Measurements from ENCODE around the gene FAM20B.
"Not testable (repeated sequence)": the region's sequence is repeated elsewhere in the genome, so short reads cannot be mapped to it uniquely, and the experiment has no call there.

The FAM20B gene

DNA sequence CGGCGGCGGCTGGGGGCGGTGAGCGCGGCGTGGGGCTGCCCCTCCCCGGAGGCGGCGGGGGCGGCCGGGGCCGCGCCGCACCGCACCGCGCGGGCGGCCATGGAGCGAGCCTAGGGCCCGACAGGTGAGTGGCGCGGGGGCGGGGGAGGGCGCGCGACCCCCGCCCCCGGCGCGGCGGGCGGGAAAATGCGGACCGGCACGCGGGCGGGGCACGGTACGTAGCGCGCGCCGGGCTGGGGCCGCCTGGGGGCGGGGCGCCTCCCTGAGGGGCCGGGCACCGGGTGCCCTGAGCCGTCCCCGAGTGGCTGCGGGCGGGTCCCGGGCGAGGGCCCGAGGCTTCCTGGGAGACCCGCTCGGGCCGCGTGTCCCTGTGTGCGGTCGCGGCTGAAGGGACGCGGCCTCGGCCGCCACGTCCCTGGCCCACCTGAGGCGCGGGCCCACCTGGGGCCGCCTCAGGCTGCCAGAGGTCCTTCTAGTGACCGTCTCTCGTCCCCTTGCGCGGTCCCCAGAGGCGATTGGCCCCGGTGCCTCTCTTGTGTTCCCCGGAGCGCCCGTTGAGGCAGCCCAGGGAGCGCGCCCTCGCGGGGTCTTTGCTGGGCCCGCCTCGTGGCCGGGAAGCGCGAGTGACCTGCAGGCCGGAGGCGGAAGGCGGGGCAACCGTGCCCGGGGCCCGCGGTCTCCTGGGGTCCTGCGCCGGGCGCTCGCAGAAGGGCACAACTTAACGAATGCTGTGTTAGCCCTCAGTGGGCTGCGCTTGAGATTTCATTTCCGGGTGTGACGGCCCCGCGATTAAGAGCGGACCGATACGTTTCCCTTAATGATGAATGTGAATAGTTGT, 500 bp downstream of the FAM20B start:
- DNase-seq: peak; percentile 28

DNA sequence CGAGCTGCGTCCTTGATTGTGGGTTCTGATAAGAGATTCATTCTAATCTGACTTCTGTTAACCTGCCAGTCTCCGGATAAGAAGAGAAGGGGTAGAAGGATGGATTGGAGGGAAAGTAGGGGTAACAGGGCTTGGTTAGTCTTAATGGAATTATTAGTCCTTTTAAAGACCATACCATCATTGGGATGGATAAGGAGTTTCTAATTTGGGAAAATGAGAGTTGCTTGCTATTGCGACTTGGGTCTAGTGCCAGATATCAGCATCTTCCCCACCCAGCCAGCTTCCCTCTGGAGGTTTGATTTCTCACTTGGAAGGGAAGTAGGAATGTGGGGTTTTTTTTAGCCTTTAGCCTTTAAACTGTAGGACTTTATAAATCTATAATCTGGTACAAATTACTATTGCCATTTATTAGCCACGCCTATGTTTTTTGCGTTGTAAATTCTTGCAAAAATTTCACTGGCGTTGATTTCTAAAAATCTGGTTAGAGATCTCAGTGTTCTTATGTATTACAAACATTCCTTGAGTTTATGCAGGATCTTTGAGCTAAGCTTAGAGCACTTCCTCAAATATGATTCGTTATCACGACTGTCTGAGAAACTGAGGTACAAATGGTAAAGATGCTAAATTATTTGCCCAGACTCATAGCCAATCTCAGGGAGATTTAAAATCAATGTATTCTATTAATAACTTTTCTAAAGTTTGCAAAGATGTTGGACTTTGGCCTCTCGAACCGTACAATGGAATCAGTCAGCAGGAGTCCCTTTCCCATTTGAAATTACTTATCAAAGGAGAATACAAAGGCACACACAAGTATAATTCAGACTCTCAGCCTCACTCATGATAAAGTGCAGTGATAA, 1.3 kb downstream of the FAM20B start:
- no peak for DNase-seq

DNA sequence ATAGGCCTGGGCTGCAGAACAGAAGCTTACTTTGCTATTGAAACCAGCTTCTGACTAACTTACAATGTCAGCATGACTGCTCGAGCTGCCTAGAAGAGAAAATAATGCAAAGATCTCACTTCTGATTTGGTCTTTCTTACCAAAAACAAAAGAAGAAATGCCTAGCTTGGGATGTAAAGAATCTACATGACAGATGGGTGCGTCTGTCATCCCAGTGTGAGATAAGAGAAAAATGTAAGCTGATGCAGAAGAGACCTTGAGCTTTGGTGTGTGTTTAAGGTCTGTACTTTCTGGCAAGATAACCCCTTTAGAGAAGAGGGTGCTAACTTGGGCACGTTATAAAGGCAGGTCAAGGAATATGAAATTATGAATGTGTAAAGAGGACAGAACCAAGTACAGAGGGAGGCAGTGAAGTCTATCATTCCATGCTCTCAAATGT, 3.6 kb downstream of the FAM20B start:
- DNase-seq: no peak

DNA sequence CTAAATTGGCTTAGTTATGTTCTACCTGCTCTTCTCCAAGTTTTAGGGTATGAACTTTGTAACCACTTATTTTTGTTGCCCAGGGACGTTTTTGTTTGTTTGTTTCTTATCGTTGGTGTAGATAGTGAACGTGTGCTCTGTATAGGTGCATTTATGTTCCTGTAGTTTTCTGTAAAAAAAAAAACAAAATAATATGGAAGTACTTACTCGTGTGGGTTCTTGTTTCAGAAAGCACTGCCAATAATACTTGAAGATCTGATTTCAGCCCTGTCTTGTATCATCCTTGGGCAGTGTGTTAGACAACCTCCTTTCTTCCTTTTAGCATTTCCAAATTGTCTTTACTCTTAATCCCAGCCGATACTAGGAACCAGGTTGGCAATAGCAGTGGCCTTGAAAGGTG, 4.4 kb downstream of the FAM20B start:
- DNase-seq: no peak

DNA sequence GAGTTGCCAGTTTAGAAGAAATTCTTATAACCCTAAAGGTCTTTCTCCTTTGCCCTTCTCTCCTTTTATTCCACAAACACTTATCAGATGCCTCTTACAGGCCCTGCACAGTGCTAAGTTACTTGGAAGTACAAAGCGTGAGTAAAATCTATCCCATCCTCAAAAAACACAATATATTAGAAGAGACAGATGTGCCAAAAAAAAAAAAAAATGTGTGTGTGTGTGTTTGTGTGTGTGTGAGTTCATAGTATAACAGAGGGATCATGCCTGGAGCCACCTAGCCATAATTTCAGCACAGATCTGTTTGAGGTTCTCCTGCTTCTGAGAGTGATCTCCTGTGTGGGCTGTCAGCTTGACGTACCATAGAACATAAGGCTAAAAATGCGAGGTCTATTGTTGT, 5.0 kb downstream of the FAM20B start:
- DNase-seq: no peak

DNA sequence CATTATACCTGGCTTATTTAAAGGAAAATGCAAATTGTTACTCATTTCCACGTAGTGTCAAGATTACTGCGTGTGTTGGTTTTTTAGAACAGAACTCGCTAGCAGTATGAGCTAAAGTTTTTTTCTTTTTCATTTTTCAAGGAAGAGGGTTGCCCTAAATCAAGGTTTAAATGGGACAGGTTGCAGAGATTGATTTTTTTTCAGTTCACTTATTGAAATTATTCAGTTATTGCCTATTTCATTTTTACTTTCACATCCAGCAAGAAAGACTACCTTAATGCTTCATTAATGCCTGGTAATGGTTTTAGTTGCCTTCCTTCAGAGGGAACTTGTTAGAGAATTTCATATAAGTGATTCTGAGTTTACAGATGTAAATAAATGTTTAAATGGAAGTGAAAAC, 5.6 kb downstream of the FAM20B start:
- no peak for DNase-seq

DNA sequence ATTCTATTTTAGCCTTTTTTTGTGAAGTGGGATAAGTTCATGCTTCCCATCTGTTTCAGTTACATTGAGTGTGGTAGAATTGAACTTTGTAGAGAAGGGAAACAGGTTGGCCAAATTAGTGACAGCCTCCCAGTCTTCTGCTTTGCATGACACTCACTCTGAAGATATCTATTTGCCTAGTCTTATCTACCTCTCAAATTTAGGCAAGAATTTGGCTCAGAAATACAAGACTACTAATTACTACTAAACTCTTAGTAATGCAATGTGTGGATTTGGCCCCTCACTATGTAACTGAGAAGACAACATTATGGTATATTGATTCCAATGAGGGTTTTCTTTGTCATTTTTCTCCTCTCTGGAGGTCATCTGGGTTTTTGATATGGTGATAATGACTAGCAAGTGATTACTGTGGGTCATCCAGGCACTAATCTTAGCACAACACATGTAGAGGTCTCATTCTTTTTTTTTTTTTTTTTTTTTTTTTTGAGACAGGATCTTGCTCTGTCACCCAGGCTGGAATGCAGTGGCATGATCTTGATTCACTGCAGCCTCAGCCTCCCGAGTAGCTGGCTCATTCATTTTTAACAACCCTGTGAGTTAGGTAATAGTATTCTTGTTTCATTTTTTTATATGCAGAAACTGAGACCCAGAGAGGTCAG, 6.3 kb downstream of the FAM20B start:
- no peak for DNase-seq

DNA sequence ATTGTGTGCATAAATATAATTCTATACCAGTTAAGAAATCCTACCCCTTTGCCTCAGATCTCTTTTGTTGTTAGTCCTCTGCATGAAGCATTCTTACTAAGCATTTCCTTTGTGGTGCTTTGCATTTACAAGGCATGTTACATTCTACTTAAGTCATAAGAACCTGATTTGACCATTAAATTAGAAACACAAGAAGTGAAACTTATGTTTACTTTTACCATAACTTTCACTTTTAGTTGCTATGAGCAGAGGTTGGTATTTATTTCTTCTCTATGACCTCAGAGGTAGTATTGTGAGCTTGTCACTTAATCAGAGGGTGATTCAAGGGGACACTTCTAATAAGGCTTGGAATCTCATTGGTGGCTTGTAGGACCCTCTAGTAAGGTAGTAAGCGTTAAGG, 9.0 kb downstream of the FAM20B start:
- DNase-seq: no peak

DNA sequence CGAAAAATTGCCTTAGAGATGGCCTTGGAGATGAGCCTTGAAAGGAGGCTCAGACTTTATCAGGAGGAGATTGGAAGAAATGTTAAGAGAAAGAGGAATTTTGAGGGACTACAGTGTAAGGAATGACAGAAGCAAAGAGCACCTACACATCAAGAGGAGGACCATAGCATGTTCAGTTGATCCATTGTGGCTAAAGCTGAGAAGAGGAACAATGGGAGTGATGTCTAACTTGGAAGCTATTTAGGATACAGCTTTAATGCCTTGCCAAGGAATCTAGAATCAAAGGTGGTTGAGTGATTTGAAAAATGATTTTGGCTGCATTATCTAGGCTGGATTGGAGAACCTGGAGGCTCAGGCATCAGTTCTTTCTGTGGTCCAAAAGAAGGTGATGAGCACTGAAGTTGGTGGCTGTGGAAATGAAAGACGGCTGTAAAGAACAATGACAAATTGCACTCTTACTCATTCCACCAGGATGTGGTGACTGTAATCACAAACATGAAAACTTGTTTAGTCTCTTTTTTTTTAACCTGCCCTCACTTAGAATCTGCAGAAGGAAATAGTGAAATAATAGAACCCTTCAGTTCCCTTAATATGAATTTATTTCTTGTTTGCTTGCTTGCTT, 11.3 kb downstream of the FAM20B start:
- DNase-seq: no peak

DNA sequence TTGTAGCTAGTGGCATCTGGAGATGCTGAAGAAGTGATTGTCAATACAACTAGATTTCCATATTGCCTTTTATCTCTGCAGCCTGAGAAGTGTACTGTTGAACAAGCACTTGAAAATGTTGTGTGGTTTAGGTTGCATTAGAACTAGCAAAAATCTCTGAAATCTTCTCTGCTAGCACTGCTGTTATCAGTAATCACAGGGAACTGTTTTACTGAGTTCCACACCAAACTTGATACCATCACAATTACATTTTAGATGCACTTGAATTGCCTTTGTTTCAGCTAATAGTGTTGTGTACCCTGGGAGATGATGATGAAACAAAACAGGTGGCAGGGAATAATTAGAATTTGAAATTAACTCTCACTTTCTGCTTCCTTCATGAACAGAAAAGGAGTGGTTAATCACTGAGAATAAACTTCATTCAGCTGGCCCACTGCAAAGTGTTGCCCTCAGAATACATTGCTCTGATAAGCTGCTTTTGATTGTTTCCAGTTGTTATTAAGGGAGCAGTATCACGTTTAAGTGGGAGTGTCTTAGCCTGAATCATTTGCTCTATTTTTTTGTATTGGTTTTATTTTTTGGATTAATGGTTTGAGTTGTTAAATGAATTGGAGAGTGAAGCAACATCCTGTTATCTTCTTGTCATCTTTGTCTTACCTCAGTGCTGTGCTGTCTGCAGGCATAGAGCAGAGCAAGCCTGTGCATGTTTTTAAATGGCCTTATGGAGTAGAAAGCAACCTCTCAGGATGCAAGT, 13.0 kb downstream of the FAM20B start:
- no peak for DNase-seq

DNA sequence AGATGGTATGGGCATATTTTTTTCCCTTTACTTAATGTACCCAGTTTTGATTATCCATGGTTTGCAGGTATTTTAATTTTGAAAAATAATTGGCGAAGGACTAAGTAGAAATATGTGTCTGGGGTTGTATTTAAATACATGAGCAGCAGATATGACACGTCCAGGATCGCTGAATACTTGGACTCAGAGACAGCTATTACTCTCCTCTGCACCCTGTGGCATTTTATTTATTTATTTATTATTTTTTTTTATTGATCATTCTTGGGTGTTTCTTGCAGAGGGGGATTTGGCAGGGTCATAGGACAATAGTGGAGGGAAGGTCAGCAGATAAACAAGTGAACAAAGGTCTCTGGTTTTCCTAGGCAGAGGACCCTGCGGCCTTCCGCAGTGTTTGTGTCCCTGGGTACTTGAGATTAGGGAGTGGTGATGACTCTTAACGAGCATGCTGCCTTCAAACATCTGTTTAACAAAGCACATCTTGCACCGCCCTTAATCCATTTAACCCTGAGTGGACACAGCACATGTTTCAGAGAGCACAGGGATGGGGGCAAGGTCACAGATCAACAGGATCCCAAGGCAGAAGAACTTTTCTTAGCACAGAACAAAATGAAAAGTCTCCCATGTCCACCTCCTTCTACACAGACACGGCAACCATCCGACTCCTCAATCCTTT, 13.9 kb downstream of the FAM20B start:
- not testable (repeated sequence) for DNase-seq

DNA sequence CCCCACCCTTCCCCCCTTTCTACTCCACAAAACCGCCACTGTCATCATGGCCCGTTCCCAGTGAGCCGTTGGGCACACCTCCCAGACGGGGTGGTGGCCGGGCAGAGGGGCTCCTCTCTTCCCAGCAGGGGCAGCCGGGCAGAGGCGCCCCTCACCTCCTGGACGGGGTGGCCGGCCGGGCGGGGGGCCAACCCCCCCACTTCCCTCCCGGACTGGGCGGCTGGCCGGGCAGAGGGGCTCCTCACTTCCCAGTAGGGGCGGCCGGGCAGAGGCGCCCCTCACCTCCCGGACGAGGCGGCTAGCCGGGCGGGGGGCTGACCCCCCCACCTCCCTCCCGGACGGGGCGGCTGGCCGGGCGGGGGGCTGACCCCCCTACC, 14.5 kb downstream of the FAM20B start:
- DNase-seq: not testable (repeated sequence)

DNA sequence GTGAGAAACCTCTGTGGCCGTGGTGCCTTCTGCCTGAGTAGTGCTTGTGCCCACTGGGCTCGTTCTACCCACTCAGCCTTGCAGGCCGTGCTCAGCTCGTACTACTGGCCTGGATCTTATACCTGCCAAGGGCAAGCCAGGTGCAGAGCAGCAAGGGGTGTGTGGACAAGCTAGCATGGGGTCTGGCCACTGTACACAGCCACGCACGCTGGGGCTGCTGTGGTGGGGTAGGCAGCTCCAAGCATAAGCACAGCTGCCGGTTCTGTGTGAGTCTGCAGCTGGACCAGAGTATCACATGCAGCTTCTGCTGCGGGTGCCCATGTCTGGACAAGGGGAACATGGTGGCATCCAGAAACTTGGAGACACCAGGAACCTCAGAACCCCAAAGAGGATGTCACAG, 16.4 kb downstream of the FAM20B start:
- DNase-seq: no peak

DNA sequence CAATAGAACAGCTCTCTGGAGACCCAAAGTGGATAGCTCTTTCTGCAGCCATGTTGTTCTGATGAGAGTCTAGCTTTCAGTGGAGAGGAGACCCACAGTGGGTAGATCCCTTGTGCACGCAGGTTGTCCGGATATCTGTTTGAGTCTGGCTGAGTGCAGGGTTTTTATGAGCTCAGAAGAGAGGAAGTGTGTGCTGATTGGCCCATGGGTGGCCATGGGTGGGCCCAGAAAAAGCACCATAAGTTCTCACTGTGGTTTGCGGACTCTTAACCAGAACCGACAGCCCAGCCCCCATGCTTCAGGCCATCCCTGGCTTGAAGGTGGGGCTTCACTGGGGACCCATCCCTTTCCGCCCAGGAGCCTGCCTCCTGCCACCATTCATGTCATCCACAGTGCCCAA, 17.0 kb downstream of the FAM20B start:
- no peak for DNase-seq

DNA sequence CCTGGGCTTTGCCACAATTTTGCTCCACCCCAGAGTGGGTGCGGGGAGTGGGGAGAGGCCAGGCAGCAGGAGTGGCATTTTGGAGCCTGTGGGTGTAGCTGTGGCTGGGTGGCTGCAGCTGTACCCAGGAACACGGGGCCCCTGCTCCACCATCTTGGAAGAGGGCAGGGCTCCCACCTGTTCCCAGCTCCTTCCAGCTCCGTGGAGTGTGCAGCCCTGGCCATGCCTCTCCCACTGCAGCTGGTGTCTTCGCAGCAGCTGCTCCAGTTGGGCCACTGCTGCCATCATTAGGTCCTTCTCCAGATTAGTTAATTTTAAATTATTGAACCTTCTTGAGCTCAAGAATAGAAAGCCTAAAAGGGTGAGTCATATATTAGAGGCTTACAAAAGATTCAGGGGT, 17.6 kb downstream of the FAM20B start:
- no peak for DNase-seq

DNA sequence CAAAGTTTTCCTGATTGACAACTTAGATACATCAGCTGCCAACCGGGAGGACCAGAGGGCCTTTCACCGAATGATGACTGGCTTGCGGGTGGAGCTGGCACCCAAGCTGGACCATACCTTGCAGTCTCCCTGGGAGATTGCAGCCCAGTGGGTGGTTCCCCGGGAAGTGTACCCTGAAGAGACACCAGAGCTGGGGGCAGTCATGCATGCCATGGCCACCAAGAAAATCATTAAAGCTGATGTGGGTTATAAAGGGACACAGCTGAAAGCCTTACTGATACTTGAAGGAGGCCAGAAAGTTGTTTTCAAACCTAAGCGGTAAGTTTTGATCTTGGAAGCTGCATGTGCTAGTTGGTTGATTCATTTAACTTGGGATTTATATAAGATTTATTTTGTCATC, 18.2 kb downstream of the FAM20B start:
- DNase-seq: no peak

DNA sequence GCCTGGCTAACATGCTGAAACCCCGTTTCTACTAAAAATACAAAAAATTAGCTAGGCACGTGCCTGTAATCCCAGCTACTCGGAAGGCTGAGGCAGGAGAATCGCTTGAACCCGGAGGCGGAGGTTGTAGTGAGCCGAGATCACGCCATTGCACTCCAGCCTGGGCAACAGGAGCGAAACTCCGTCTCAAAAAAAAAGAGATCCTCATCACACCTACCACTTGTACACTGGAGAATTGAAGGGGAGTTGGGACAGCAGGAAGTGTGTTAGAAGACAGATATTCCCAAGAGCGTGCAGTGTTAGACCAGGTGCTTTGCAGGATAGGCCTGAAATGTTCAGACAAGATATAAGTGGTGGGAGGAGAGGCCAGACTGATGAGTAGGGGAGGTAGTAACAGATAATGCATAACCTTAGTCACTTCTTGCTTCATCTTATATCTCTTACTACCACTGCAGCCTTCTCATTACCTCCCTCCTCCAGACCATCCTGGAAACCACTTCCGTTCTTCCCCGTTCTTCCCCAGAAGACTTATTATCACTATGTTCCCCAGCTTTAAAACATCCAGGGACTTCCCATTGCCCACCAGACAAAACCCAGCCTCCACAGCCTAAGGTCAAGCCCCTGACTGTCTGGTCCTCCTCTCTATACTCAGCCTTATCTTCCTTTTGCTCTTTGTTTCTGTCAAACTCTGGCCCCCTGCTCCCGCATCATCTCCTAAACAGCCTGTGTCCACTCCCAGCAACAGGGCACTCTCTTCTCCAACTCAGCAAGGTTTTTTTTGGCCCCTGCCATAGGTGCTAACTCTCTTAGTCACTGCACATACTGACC, 21.3 kb downstream of the FAM20B start:
- DNase-seq: no peak

DNA sequence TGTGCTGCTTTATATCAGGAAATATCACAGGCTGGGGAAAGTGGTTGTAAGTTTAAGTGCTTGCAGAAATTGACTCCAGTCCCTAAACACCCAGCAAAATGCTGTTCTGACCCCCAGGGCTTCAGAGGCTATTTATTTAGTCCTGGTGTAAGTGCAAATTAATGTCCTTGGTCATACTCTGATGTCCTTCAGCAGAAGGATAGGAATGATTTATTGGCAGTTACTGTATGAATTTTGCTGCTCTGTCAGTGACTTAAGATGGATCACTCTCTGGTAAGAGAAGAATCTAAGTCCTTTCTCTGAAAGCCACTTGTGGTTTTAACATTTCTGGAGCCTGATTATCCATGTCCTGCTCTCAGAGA, 21.9 kb downstream of the FAM20B start:
- no peak for DNase-seq

DNA sequence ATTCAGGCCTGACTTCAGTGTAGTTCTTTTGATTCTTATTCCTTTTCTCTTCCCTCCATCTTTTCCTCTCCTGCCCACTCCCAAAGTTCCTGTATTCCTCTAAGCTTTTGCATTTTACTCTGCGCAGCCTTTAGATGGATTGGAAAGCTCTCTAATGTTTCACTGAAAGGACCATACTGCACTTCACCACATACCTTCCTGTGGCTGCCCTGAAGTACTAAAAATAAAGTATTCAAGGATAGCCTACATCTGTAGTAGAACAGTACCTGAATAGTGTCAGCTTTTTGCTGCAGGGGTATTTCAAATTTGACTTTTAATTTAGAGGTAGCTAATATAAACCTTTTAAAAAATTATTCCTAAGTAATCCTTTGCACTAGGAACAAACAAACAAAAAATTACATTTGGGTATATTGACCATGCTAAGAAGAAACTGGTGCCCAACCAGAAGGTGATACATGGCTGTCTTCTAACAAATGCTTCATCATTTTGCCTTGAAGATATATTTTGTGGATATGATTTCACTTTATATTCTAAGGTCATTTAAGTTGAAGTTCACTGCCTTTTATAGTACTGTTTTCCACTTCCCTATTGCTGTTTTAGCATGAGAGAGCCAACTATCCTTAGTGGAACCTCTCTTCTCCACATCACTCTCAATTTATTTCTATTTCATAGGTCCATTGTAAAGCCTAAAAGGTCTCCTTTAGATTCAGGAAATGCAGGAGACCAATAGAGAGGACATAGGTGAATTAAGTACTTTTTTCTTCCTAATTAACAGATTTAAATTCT, 22.8 kb downstream of the FAM20B start:
- no peak for DNase-seq

DNA sequence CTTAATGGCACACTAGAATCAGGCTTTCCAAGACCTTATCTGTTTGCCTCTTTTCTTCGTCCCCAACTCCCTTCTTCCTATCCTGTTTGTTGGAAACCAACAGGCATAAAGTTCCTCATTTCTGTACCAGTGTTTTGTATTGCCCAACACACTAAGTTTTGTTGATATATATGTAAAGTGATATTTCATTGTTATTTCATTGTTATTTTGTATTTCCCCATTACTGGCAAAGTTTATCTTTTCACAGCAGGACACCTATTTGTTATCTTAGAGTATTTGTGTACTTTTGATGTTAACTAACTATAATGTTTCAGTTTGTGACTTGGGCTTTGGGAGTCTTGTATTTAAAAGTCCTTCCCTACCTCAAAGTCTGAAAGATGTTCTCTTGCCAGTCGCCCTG, 27.1 kb downstream of the FAM20B start:
- DNase-seq: no peak
